ENCODE data around the gene SOWAHA.

DNA sequence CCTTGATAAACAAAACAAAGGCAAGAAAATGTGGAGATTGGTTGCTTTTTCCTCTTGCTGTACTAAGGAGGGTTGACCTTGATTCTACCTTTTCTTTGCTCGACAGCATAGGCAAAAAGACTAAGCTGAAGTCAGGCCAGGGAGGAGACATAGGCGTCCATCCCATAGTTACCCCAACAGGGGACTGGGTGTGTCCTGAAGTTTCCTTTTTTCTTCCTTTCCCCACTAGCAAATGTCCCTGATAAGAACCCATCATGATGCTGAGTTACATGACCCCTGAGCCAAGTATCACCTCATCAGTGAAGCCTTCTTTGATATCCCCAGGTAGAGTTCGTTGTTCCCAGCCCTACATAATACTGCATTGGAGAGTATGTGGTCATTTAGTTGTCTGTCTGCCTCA is 27.2 kb downstream of the SOWAHA start:
- no peak for TF ChIP-seq POLR2A (IDR thresholded peaks at IDR 0.05; ENCODE audit: low read depth, low read length)
- no peak for TF ChIP-seq TAF1 (IDR thresholded peaks at IDR 0.05; ENCODE audit: borderline replicate concordance, low read depth, low read length)
